Measurements from ENCODE around the gene BRPF1.

BRPF1 gene

DNA sequence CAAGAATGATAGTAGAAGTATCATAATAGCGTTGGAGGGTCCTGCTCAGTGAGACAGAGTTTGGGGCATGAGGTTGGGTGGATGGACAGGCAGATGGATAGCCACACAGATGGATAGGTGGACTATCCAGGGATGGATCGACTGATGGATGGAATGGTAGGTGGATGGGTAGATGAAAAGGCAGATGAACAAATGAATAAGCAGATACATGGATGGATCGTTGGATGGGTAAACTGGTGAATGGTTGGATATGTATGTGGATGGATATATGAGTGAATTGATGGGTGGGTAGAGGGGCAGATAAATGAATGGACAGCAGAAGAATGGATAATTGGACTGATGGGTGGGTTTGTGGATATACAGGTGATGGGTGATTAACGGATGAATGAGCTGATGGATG is 18.4 kb upstream of the BRPF1 start:
- Histone ChIP-seq H3K27me3 (ENCODE audit: insufficient read depth, poor library complexity, severe bottlenecking) (no peaks in the 10 kb centered on the region), H3K27ac (replicated peaks) (no peak overlapping the region), H3K4me3 (replicated peaks; ENCODE audit: insufficient read depth, low read length) (no peak overlapping the region)
- TF ChIP-seq SPI1 (IDR thresholded peaks at IDR 0.05; ENCODE audit: borderline replicate concordance, low read depth) (no peak), REST (IDR thresholded peaks at IDR 0.05; ENCODE audit: insufficient replicate concordance, low read depth) (no peak), GABPA (IDR thresholded peaks at IDR 0.05; ENCODE audit: low read depth) (no peak)
- TF ChIP-seq, protein P1, sequence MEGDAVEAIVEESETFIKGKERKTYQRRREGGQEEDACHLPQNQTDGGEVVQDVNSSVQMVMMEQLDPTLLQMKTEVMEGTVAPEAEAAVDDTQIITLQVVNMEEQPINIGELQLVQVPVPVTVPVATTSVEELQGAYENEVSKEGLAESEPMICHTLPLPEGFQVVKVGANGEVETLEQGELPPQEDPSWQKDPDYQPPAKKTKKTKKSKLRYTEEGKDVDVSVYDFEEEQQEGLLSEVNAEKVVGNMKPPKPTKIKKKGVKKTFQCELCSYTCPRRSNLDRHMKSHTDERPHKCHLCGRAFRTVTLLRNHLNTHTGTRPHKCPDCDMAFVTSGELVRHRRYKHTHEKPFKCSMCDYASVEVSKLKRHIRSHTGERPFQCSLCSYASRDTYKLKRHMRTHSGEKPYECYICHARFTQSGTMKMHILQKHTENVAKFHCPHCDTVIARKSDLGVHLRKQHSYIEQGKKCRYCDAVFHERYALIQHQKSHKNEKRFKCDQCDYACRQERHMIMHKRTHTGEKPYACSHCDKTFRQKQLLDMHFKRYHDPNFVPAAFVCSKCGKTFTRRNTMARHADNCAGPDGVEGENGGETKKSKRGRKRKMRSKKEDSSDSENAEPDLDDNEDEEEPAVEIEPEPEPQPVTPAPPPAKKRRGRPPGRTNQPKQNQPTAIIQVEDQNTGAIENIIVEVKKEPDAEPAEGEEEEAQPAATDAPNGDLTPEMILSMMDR (IDR thresholded peaks at IDR 0.05; ENCODE audit: insufficient read depth, low read length) = no peak
- DNase-seq (ENCODE audit: low read depth in 1 of 2, low spot score in 1 of 2) = no peak

DNA sequence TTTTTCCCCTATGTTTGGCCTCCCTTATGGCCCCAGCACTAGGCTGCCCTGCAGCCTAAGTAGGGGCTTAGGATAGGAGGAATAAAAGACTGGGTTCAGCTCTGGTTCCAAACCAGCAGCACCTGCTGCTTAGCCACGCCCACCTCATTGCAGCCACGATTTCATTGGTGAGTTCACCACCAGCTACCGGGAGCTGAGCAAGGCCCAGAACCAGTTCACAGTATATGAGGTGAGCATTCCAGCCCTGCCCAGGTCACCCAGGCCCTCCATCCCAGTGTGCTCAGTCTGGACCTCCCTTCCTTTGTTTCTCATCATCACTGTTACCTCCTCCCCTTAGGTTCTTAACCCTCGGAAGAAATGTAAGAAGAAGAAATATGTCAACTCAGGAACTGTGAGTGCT is 16.4 kb upstream of the BRPF1 start:
- peak overlapping the region; percentile 68 for H3K27ac ChIP-seq (replicated peaks)
- TF ChIP-seq POLR2AphosphoS5 (IDR thresholded peaks at IDR 0.05; ENCODE audit: low read depth) (no peak), SPI1 (IDR thresholded peaks at IDR 0.05; ENCODE audit: borderline replicate concordance, low read depth) (no peak), GABPA (IDR thresholded peaks at IDR 0.05; ENCODE audit: low read depth) (no peak), REST (IDR thresholded peaks at IDR 0.05; ENCODE audit: insufficient replicate concordance, low read depth) (no peak)
- TF ChIP-seq, protein P1 (IDR thresholded peaks at IDR 0.05; ENCODE audit: insufficient read depth, low read length) = no peak
- peak in 1 of 2 experiments; percentile 41 for DNase-seq (ENCODE audit: low read depth in 1 of 2, low spot score in 1 of 2)
- H3K4me3 ChIP-seq (replicated peaks; ENCODE audit: insufficient read depth, low read length) = no peak overlapping the region
- no peaks in the 10 kb centered on the region for H3K27me3 ChIP-seq (ENCODE audit: insufficient read depth, poor library complexity, severe bottlenecking)

DNA sequence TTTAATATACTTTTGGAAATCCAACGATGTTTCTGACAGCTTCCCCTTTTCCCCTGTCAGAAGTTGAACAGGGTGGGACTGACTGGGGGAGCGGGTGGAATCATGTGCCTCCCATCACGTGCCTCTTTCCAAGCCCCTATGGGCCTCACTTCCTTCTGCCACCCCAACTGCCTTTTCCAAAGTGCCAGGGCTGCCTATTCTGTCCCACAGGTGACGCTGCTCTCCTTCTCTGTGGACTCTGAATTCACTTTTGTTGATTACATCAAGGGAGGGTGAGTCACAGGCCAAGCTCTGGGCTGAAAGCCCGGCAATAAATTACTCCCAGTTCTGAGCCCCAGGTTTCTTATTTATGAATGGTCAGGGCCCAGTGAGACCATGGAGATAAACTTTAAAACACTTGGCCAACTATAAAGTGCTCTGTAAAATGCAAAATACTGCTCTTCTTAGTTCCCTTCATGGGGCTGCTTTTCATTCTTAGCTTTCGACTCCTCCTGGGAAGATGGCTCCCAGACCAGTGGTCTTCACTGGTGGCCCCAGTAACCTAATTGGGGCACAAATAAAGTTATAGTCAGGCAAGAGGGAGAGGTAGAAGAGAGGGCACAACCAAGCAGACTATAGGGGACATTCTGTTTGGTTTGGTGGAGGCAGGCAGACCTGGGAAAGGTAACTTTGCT is 15.6 kb upstream of the BRPF1 start:
- Histone ChIP-seq H3K4me3 (replicated peaks; ENCODE audit: insufficient read depth, low read length) (no peak overlapping the region), H3K27me3 (ENCODE audit: insufficient read depth, poor library complexity, severe bottlenecking) (no peaks in the 10 kb centered on the region), H3K27ac (replicated peaks) (peak overlapping the region; percentile 68)
- no peak for TF ChIP-seq REST (IDR thresholded peaks at IDR 0.05; ENCODE audit: insufficient replicate concordance, low read depth)
- peak; percentile 81 for TF ChIP-seq SPI1 (IDR thresholded peaks at IDR 0.05; ENCODE audit: borderline replicate concordance, low read depth)
- TF ChIP-seq, protein P1 (IDR thresholded peaks at IDR 0.05; ENCODE audit: insufficient read depth, low read length) = peak; percentile 98
- TF ChIP-seq POLR2AphosphoS5 (IDR thresholded peaks at IDR 0.05; ENCODE audit: low read depth) = peak; percentile 58
- DNase-seq (ENCODE audit: low read depth in 1 of 2, low spot score in 1 of 2) = peak; percentile 80 to 95
